Uterus (tissue), 2 donors: Measurements from ENCODE around the gene SLC8A2.

Experiments
- CTCF ChIP-seq, 4 experiments: fragments of 200-600 bp in 2 of 4; fragments of 450-650 bp in 2 of 4; sonication (generic) in 2 of 4; IDR thresholded peaks; one replicate each; pipeline ENCODE4 v1.5.1; 2016 to 2019; ENCODE audit warnings: antibody characterized with exemption in 4 of 4, mild to moderate bottlenecking in 2 of 4, moderate library complexity in 1 of 4
- POLR2A ChIP-seq, 2 donors: fragments of 450-650 bp; IDR thresholded peaks; one replicate each; pipeline ENCODE4 v1.6.1; 2016; ENCODE audit warnings: antibody characterized with exemption in 2 of 2, mild to moderate bottlenecking in 1 of 2, moderate library complexity in 1 of 2

DNA sequence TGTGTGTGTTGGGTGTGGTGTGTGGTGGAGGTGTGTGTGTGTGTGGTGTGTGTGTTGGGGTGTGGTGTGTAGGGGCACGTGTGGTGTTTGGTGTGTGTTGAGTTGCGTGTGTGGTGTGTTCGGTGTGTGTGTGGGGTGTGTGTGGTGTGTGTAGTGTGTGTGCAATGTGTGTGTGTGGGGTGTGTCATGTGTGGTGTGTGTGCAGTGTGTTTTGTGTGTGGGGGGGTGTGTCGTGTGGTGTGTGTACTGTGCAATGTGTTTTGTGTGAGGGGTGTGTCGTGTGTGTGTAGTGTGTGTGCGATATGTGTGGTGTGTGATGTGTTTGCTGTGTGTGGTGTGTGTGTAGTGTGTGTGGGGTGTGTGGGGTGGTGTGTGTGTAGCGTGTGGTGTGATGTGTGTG, 18.3 kb upstream of the SLC8A2 start:
- no peak for TF ChIP-seq CTCF (IDR thresholded peaks at IDR 0.05)
- TF ChIP-seq POLR2A (IDR thresholded peaks at IDR 0.05), result no peak
